Muscle of back (tissue), 11 donors: ENCODE data around the gene SLC4A8. TPM values are rescaled to one million over a fixed set of nuclear protein-coding genes. Genes with fewer than 3 reads are reported as not detected.
"Not testable (repeated sequence)": the region's sequence is repeated elsewhere in the genome, so short reads cannot be mapped to it uniquely, and the experiment has no call there.

Experiments used
- DNase-seq, 3 donors: peaks; one replicate each; pipeline versions ENCODE4 v3.0.0 to v3.0.0-alpha.2; 2013
- polyA plus RNA-seq, 10 donors: library from polyadenylated mRNA; unstranded; fragments of 120-200 nt; gene quantifications; one replicate each; pipeline ENCODE4 v1.2.1, GENCODE V29; 2013; ENCODE audit not compliant: insufficient read length in 10 of 10

SLC4A8 gene
- polyA plus RNA-seq, 10 donors, result 0.58 to 2.5 (median 1.1) TPM

- no peak for DNase-seq
These were observed 48.4 kb downstream of the SLC4A8 start for GRCh38 chr12:51472984-51473383.

- DNase-seq, result no peak
These were observed 49.3 kb downstream of the SLC4A8 start for GRCh38 chr12:51473947-51474346.

- DNase-seq, result no peak
These were observed 50.9 kb downstream of the SLC4A8 start for GRCh38 chr12:51475543-51475942.

- no peak for DNase-seq
These were observed 56.3 kb downstream of the SLC4A8 start for GRCh38 chr12:51480978-51481377.

- peak; percentile 24 to 77 (median 59) for DNase-seq
These were observed 58.5 kb downstream of the SLC4A8 start for GRCh38 chr12:51482929-51483697.

- no peak for DNase-seq
These were observed 59.5 kb downstream of the SLC4A8 start for GRCh38 chr12:51484119-51484518.

- DNase-seq, result no peak
These were observed 63.6 kb downstream of the SLC4A8 start for GRCh38 chr12:51488281-51488680.

GRCh38 chr12:51493281-51493680 is 68.7 kb downstream of the SLC4A8 start:
- no peak for DNase-seq

GRCh38 chr12:51496895-51497294 is 72.3 kb downstream of the SLC4A8 start:
- no peak for DNase-seq

GRCh38 chr12:51504851-51505250 is 80.2 kb downstream of the SLC4A8 start:
- DNase-seq, result no peak

- DNase-seq, result peak; percentile 32 to 84 (median 65)
These were observed 80.9 kb downstream of the SLC4A8 start for GRCh38 chr12:51505360-51506105.

- no peak for DNase-seq
These were observed 82.5 kb downstream of the SLC4A8 start for GRCh38 chr12:51507178-51507577.

GRCh38 chr12:51508285-51508684 is 83.7 kb downstream of the SLC4A8 start:
- DNase-seq, result peak in 2 of 3 donors; percentile 51 to 59

GRCh38 chr12:51511546-51512260 is 87.1 kb downstream of the SLC4A8 start:
- DNase-seq, result no peak

GRCh38 chr12:51512438-51512837 is 87.8 kb downstream of the SLC4A8 start:
- DNase-seq, result no peak

GRCh38 chr12:51515037-51515436 is 90.4 kb downstream of the SLC4A8 start:
- not testable (repeated sequence) for DNase-seq

GRCh38 chr12:51517316-51517715 is 92.7 kb downstream of the SLC4A8 start:
- DNase-seq, result no peak

GRCh38 chr12:51517800-51518199 is 93.2 kb downstream of the SLC4A8 start:
- no peak for DNase-seq

- DNase-seq, result no peak
These were observed 95.1 kb downstream of the SLC4A8 start for GRCh38 chr12:51519755-51520154.

GRCh38 chr12:51520576-51521325 is 96.1 kb downstream of the SLC4A8 start:
- DNase-seq, result no peak

- DNase-seq, result no peak
These were observed 97.1 kb downstream of the SLC4A8 start for GRCh38 chr12:51521554-51522276.
